Measurements from ENCODE around the gene TMEM176A.

Gene TMEM176A

GRCh38 chr7:150849204-150849775, 48.7 kb downstream of the TMEM176A start:
- no peak for DNase-seq (ENCODE audit: low spot score)

- DNase-seq (ENCODE audit: low spot score), result no peak
Observed at GRCh38 chr7:150850273-150850672, 49.7 kb downstream of the TMEM176A start.

GRCh38 chr7:150851492-150852370, 51.2 kb downstream of the TMEM176A start:
- no peak for DNase-seq (ENCODE audit: low spot score)

- no peak for DNase-seq (ENCODE audit: low spot score)
Observed at GRCh38 chr7:150852371-150852905, 51.9 kb downstream of the TMEM176A start, which contains the start of gene AOC1. Gene AOC1 (plus strand): TSS chr7:150852517. CDS start chr7:150856471, 3,954 bp downstream.

- DNase-seq (ENCODE audit: low spot score), result no peak
Observed at GRCh38 chr7:150854066-150855000, 53.8 kb downstream of the TMEM176A start.
